ENCODE data around the gene PAX2. TPM values are rescaled to one million over a fixed set of nuclear protein-coding genes. Genes with fewer than 3 reads are reported as not detected.

Gene PAX2
- total RNA-seq, 1 donor from 2014 or later, result not detected

DNA sequence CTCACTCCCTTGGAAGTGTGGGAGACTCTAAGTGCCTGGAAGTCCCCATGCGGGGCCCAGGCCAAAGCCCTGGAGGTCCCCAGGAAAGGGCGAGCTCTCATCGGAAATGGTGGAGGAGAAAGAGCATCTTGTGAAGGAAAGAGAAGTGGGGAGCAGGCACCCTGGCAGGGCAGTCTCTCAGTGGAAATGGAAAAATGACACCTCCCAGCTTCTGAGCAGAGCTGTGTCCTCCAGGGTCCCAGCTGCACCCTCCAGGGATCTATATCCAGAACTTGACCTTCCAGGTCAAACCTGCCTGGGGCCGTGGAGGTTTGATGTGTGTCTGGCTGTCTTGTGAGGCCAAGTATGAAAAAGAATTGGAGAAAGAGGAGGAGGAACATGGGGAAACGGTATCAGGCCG, 29.5 kb downstream of the PAX2 start:
- Mint-ChIP-seq H3K36me3 (ENCODE audit: unreplicated experiment) (peaks cover 11% of the 10 kb centered on the region), H3K4me1 (ENCODE audit: low read depth, unreplicated experiment) (peaks cover 8% of the 10 kb centered on the region), H3K27me3 (ENCODE audit: unreplicated experiment) (peaks cover 15% of the 10 kb centered on the region), H3K27ac (ENCODE audit: unreplicated experiment) (no peak overlapping the region), H3K4me3 (ENCODE audit: unreplicated experiment) (no peak overlapping the region), H3K9me3 (ENCODE audit: unreplicated experiment) (peaks cover 7% of the 10 kb centered on the region)
- TF ChIP-seq, protein P1, sequence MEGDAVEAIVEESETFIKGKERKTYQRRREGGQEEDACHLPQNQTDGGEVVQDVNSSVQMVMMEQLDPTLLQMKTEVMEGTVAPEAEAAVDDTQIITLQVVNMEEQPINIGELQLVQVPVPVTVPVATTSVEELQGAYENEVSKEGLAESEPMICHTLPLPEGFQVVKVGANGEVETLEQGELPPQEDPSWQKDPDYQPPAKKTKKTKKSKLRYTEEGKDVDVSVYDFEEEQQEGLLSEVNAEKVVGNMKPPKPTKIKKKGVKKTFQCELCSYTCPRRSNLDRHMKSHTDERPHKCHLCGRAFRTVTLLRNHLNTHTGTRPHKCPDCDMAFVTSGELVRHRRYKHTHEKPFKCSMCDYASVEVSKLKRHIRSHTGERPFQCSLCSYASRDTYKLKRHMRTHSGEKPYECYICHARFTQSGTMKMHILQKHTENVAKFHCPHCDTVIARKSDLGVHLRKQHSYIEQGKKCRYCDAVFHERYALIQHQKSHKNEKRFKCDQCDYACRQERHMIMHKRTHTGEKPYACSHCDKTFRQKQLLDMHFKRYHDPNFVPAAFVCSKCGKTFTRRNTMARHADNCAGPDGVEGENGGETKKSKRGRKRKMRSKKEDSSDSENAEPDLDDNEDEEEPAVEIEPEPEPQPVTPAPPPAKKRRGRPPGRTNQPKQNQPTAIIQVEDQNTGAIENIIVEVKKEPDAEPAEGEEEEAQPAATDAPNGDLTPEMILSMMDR (IDR thresholded peaks at IDR 0.05; ENCODE audit: partially characterized antibody, unreplicated experiment), result no peak
- DNase-seq, result no peak

DNA sequence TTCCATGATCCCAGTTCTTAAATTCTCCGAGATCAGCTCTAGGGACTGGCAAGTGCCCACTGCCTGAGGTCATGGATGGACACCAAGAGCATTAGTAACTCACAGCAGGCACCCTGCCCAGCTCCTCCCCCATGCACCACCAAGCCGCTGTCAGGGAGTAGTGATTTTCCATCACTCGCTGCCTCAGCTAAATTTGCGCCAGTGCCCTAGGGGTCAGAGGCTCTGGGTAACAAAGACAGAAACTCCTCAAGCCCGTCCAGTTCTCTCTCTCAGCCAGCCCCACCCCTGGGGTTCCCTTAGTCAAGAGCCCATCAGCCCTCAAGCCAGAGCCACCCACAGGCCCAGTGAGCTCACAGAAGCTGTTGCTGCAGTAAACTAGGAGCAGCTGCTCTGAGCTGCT, 30.0 kb downstream of the PAX2 start:
- Mint-ChIP-seq H3K27ac (ENCODE audit: unreplicated experiment) (no peak overlapping the region), H3K36me3 (ENCODE audit: unreplicated experiment) (peaks cover 15% of the 10 kb centered on the region), H3K9me3 (ENCODE audit: unreplicated experiment) (peaks cover 8% of the 10 kb centered on the region), H3K4me3 (ENCODE audit: unreplicated experiment) (no peak overlapping the region), H3K4me1 (ENCODE audit: low read depth, unreplicated experiment) (peaks cover 8% of the 10 kb centered on the region), H3K27me3 (ENCODE audit: unreplicated experiment) (peaks cover 16% of the 10 kb centered on the region)
- no peak for DNase-seq
- TF ChIP-seq, protein P1 (IDR thresholded peaks at IDR 0.05; ENCODE audit: partially characterized antibody, unreplicated experiment), result no peak

DNA sequence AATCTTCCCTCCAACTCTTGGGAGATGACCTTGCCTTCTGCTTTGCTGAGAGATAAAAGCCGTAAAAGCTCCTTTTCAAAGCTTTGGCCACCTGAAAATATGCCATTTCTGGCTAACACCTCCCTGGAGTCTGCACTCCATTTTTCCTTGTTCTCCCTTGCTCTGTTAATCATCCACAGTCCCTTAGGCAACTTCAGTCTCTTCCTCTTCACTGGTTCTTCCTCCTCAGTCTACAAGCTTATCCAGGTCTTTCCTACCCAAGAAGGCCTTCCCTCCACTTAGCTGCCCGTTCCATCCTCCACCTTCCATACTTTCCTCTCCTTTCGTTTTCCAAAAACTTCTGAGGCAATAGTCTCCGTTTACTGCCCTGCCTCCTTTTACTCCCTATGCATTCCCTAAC, 30.5 kb downstream of the PAX2 start:
- Mint-ChIP-seq H3K4me1 (ENCODE audit: low read depth, unreplicated experiment) (peaks cover 8% of the 10 kb centered on the region), H3K36me3 (ENCODE audit: unreplicated experiment) (peaks cover 15% of the 10 kb centered on the region), H3K27ac (ENCODE audit: unreplicated experiment) (no peak overlapping the region), H3K9me3 (ENCODE audit: unreplicated experiment) (peaks cover 10% of the 10 kb centered on the region), H3K27me3 (ENCODE audit: unreplicated experiment) (peaks cover 16% of the 10 kb centered on the region), H3K4me3 (ENCODE audit: unreplicated experiment) (no peak overlapping the region)
- TF ChIP-seq, protein P1 (IDR thresholded peaks at IDR 0.05; ENCODE audit: partially characterized antibody, unreplicated experiment), result no peak
- DNase-seq, result no peak

DNA sequence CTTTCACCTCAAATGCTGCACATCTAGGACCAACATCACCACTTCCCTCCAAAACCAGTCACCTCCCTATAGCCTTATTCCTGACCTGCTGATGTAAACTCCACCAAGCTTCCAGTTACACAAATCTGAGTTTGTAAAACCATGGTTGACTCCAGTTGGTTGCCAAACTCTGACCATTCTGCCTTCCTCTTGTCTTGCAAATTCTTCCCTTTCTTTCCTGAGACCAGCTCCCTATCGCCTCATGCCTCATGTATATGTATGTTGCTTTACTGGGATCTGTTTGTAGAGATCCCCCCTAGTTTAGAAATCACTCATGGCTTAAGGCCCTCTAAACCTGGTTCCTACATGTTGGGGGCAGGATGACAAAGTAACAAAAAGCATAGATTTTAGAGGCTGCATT, 31.3 kb downstream of the PAX2 start:
- H3K36me3 Mint-ChIP-seq (ENCODE audit: unreplicated experiment), result peaks cover 15% of the 10 kb centered on the region
- DNase-seq, result no peak
- H3K27me3 Mint-ChIP-seq (ENCODE audit: unreplicated experiment), result peaks cover 16% of the 10 kb centered on the region
- no peak overlapping the region for H3K27ac Mint-ChIP-seq (ENCODE audit: unreplicated experiment)
- peaks cover 12% of the 10 kb centered on the region for H3K9me3 Mint-ChIP-seq (ENCODE audit: unreplicated experiment)
- no peak overlapping the region for H3K4me3 Mint-ChIP-seq (ENCODE audit: unreplicated experiment)
- peaks cover 8% of the 10 kb centered on the region for H3K4me1 Mint-ChIP-seq (ENCODE audit: low read depth, unreplicated experiment)
- TF ChIP-seq, protein P1 (IDR thresholded peaks at IDR 0.05; ENCODE audit: partially characterized antibody, unreplicated experiment), result no peak

DNA sequence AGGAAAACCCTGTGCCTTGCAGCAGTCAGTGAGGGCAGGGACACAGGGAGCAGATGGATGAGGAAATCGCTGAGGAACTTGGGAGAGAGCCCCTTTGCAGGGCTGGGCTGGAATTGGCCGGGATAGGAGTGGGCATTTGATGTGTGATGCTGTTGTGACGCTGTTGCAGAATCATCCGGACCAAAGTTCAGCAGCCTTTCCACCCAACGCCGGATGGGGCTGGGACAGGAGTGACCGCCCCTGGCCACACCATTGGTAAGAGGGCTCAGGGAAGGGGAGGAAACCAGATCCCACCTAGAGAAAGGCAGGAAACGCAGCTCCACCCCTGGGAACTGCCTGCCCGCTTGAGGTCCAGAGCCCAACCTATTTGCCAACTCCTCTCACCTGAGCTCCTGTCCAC, 33.9 kb downstream of the PAX2 start:
- Mint-ChIP-seq H3K36me3 (ENCODE audit: unreplicated experiment) (peaks cover 15% of the 10 kb centered on the region), H3K27me3 (ENCODE audit: unreplicated experiment) (peaks cover 22% of the 10 kb centered on the region), H3K9me3 (ENCODE audit: unreplicated experiment) (peaks cover 19% of the 10 kb centered on the region), H3K4me3 (ENCODE audit: unreplicated experiment) (no peak overlapping the region), H3K4me1 (ENCODE audit: low read depth, unreplicated experiment) (peaks cover 8% of the 10 kb centered on the region), H3K27ac (ENCODE audit: unreplicated experiment) (no peak overlapping the region)
- TF ChIP-seq, protein P1 (IDR thresholded peaks at IDR 0.05; ENCODE audit: partially characterized antibody, unreplicated experiment), result no peak
- DNase-seq, result no peak

All from glutamatergic neuron (in vitro differentiated cells).